ENCODE results near the gene TRERF1.

TRERF1 gene

DNA sequence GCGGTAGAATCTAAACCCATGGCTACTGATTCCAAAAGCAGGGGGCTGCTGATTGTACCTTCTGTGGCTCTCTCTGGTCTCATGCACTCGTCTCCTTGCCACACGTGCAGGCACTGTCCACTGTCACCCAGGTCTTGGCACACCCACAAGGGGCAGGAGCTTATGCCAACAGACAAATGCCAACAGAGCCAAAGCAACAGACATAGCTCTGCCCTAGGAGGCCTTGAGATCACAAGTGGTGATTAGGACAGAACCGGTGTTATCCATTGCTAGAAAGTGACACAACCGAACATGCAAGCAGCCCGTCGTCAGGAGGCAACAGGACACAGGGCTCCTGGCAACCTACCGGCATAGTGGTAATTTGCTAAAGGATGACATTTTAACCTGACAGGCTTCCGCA is 197.2 kb downstream of the TRERF1 start:
- H3K4me3 ChIP-seq (ENCODE audit: low read length) = no peak overlapping the region
- DNase-seq (ENCODE audit: low read depth) = no peak
- TF ChIP-seq, protein P1, sequence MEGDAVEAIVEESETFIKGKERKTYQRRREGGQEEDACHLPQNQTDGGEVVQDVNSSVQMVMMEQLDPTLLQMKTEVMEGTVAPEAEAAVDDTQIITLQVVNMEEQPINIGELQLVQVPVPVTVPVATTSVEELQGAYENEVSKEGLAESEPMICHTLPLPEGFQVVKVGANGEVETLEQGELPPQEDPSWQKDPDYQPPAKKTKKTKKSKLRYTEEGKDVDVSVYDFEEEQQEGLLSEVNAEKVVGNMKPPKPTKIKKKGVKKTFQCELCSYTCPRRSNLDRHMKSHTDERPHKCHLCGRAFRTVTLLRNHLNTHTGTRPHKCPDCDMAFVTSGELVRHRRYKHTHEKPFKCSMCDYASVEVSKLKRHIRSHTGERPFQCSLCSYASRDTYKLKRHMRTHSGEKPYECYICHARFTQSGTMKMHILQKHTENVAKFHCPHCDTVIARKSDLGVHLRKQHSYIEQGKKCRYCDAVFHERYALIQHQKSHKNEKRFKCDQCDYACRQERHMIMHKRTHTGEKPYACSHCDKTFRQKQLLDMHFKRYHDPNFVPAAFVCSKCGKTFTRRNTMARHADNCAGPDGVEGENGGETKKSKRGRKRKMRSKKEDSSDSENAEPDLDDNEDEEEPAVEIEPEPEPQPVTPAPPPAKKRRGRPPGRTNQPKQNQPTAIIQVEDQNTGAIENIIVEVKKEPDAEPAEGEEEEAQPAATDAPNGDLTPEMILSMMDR (conservative IDR thresholded peaks at IDR 0.05; ENCODE audit: low read length) = no peak

DNA sequence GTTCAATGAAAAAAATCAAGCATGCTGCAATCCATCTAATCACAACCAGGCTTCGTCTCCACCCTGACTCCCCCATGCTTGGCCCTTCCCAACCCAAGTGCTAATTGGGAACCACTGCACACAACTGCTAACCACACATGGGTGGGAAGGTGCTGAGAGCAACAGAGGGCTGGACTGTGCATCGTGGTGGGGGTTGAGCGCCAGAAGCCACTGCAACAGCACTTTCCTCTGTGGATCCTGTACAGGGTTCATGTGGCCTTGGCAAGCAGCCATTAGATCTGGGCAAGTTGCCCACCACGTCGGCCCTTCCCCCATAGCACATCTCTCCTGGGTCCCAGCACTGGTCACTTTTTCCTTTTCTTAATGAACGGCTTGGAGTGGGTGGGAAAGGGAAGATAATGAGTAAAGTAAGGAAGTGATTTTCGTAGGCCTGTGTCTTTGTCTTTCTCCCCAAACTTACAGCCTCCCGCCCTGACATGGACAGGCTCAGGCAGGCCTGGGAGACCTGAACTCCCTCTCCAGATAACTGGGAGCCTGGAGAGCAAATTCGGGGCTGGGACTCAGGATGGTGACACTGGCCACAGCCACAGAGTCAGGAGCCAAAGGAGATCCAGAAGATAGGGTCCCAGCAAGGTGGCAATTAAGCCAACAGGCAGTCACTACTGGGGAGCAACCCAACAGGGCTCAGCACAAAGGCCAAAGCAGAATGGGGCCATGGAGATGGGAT is 199.7 kb downstream of the TRERF1 start:
- peak; percentile 85 for DNase-seq (ENCODE audit: low read depth)
- no peak overlapping the region for H3K4me3 ChIP-seq (ENCODE audit: low read length)
- TF ChIP-seq, protein P1 (conservative IDR thresholded peaks at IDR 0.05; ENCODE audit: low read length) = no peak

DNA sequence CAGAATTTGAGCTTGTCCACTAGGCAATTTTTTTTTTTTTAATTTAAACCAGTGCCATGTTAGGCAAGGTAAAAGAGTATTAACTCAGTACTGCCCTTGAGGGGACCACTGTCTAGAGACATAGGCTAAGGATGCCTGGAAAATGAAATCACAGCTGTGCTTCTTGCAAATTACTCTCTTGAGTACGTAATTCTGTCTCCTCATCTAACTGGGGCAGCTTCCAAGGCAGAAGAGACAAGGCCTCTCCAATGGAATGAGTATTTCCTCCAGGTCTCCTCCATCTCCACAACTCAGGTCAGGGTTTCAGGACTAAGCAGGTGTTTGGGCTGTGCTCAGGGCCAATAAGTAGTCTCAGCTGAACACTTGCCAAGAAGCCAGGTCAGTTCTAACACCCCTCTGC is 200.2 kb downstream of the TRERF1 start:
- peak; percentile 87 for DNase-seq (ENCODE audit: low read depth)
- TF ChIP-seq, protein P1 (conservative IDR thresholded peaks at IDR 0.05; ENCODE audit: low read length) = no peak
- H3K4me3 ChIP-seq (ENCODE audit: low read length) = no peak overlapping the region

DNA sequence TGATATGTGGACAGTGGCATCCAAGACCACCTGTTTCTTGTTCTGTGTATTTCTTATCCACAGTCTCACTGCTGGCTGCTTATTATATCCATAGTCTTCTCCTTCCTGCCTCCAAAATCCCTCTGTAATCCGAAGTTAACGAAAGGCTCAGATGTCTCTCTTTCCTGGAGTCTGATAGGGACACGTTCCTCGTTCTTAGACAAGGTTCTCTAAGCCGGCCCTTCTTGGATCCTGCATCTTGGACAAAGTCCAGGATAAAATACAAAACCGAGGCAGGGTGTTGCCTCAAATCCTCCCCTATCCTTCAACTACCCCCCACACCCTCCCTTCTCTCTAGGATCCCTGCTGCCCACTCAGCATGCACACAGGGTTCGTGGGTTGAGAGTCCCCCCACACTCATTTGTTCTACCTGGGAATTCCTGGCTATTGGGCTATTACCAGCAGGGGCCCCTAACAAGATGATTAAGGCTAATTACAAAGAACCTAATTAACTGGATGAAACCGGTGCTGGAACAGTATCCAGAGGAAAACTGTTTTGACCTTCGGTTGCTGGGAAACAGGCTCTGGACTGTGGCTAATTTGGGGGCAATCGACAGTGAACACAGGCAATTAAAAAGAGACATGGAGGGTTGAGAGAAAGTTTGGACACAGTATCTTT is 201.3 kb downstream of the TRERF1 start:
- no peak for DNase-seq (ENCODE audit: low read depth)
- TF ChIP-seq, protein P1 (conservative IDR thresholded peaks at IDR 0.05; ENCODE audit: low read length) = no peak
- H3K4me3 ChIP-seq (ENCODE audit: low read length) = no peak overlapping the region

DNA sequence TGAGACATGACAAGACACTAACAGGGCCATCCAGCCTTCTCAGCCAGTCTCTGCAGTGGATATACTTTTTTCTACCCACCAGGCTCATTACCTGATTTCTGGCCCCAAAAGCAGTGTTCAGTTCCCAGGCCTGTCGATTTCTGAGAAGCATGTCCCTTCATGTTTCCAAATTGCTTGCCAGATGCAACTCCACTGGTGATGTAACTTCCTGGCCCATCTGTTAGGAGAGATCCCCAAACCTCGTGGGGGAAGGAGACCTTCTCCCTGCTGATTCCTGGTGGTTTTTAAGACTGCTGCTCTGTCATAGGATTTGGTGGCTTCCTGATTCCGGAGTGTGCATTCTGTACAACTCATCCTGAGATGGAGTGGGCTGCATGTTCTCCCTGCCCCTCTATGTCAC is 202.4 kb downstream of the TRERF1 start:
- TF ChIP-seq, protein P1 (conservative IDR thresholded peaks at IDR 0.05; ENCODE audit: low read length) = no peak
- DNase-seq (ENCODE audit: low read depth) = peak; percentile 76

DNA sequence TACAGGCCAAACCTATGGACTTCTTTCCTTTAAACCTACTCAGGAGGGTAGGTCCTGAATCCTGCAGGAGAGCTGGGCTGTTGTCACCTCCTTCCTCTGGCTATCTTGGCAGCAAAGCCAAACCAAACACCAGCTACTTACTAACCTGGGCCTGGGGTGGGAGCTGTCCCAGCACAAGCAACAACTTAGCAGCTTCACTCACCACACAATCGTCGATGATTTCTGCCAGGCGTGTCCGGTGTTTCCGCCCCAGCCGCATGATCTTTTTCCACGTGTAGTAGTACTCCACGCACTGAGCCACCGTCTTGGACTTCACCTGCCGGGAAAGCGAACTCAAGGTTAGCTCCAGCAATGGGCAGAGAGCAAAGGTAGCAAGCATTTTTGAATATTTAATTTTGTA is 208.7 kb downstream of the TRERF1 start:
- TF ChIP-seq, protein P1 (conservative IDR thresholded peaks at IDR 0.05; ENCODE audit: low read length) = no peak
- no peak for DNase-seq (ENCODE audit: low read depth)
- H3K4me3 ChIP-seq (ENCODE audit: low read length) = no peak overlapping the region

More for the DNA sequence above, 202.4 kb downstream of the TRERF1 start:
- no peak overlapping the region for H3K4me3 ChIP-seq (ENCODE audit: low read length)

DNA sequence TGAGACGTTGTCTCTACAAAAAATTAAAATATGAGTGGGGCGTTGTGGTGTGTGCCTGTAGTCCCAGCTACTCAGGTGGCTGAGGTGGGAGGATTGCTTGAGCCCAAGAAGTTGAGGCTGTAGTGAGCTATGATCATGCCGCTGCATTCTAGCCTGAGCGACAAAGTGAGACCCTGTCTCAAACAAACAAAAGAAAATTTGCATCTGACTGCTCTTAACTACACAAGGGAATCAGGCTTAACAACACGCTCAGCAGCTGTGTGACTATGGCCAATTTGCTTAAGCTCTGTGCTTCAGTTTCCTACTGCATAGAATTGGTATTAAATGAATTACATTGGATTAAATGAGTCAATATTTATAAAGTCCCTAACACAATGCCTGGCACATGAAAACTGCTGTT is 209.8 kb downstream of the TRERF1 start:
- no peak overlapping the region for H3K4me3 ChIP-seq (ENCODE audit: low read length)
- no peak for DNase-seq (ENCODE audit: low read depth)
- TF ChIP-seq, protein P1 (conservative IDR thresholded peaks at IDR 0.05; ENCODE audit: low read length) = no peak
